H9 (cell line): ENCODE data around the gene RAD21L1. TPM values are rescaled to one million over a fixed set of nuclear protein-coding genes. Genes with fewer than 3 reads are reported as not detected.

Experiments
- DNase-seq: peaks from one replicate; pipeline ENCODE4 v3.0.0-alpha.2; 2017
- H2AFZ ChIP-seq: one replicate; pipeline ENCODE4 v1.6.1; 2013; ENCODE audit warnings: mild to moderate bottlenecking, low read length, control low read depth, moderate library complexity
- H2AK5ac ChIP-seq: 2 replicates; pipeline ENCODE4 v1.6.1; 2013; ENCODE audit warnings: low read length, control low read depth, mixed read lengths; ENCODE audit not compliant: insufficient read length
- H2BK120ac ChIP-seq: one replicate; pipeline ENCODE4 v1.6.1; 2013; ENCODE audit warnings: low read depth, mild to moderate bottlenecking, low read length, control low read depth, inconsistent platforms; ENCODE audit not compliant: poor library complexity, severe bottlenecking
- H2BK12ac ChIP-seq: 2 replicates; pipeline ENCODE4 v1.6.1; 2013; ENCODE audit warnings: low read length, control low read depth, mixed read lengths, low read depth; ENCODE audit not compliant: insufficient read length
- H2BK15ac ChIP-seq: 2 replicates; pipeline ENCODE4 v1.6.1; 2013; ENCODE audit warnings: low read depth, low read length, control low read depth
- H2BK20ac ChIP-seq: one replicate; pipeline ENCODE4 v1.6.1; 2013; ENCODE audit warnings: low read depth, mild to moderate bottlenecking, low read length, control low read depth, inconsistent platforms; ENCODE audit not compliant: poor library complexity, severe bottlenecking
- H2BK5ac ChIP-seq: 2 replicates; pipeline ENCODE4 v1.6.1; 2013; ENCODE audit warnings: low read length, control low read depth, mixed read lengths; ENCODE audit not compliant: insufficient read length
- H3K14ac ChIP-seq: 2 replicates; pipeline ENCODE4 v1.6.1; 2013; ENCODE audit warnings: low read length, control low read depth; ENCODE audit not compliant: insufficient read depth
- H3K18ac ChIP-seq: 2 replicates; pipeline ENCODE4 v1.6.1; 2013; ENCODE audit warnings: low read depth, mild to moderate bottlenecking, mixed read lengths, low read length, control low read depth; ENCODE audit not compliant: insufficient read length
- H3K23ac ChIP-seq: 2 replicates; pipeline ENCODE4 v1.6.1; 2013; ENCODE audit warnings: low read length, control low read depth, mixed read lengths, low read depth; ENCODE audit not compliant: insufficient read length
- H3K23me2 ChIP-seq: 2 replicates; pipeline ENCODE4 v1.6.1; 2013; ENCODE audit warnings: low read depth, mild to moderate bottlenecking, mixed read lengths, low read length, control low read depth; ENCODE audit not compliant: insufficient read length, poor library complexity, severe bottlenecking
- H3K27ac ChIP-seq: 2 replicates; pipeline ENCODE4 v1.5.1; 2013; ENCODE audit warnings: low read length, control low read depth, mixed read lengths, low read depth; ENCODE audit not compliant: insufficient read length
- H3K27me3 ChIP-seq: 2 replicates; pipeline ENCODE4 v1.6.1; 2013; ENCODE audit warnings: low read length, control low read depth, inconsistent platforms; ENCODE audit not compliant: insufficient read depth
- H3K4ac ChIP-seq: 2 replicates; pipeline ENCODE4 v1.6.1; 2013; ENCODE audit warnings: low read depth, mild to moderate bottlenecking, control low read depth, inconsistent platforms, low read length, moderate library complexity
- H3K4me1 ChIP-seq: 2 replicates; pipeline ENCODE4 v1.6.1; 2013; ENCODE audit warnings: low read length, control low read depth, inconsistent platforms; ENCODE audit not compliant: insufficient read depth
- H3K4me2 ChIP-seq: 2 replicates; pipeline ENCODE4 v1.6.1; 2013; ENCODE audit warnings: low read length, control low read depth, mixed read lengths; ENCODE audit not compliant: insufficient read length, insufficient read depth
- H3K56ac ChIP-seq: 2 replicates; pipeline ENCODE4 v1.6.1; 2013; ENCODE audit warnings: low read depth, mild to moderate bottlenecking, mixed read lengths, low read length, control low read depth; ENCODE audit not compliant: insufficient read length
- H3K79me1 ChIP-seq: 2 replicates; pipeline ENCODE4 v1.6.1; 2013; ENCODE audit warnings: low read depth, mild to moderate bottlenecking, moderate library complexity, low read length, control low read depth, inconsistent platforms; ENCODE audit not compliant: insufficient read depth, poor library complexity, severe bottlenecking
- H3K79me2 ChIP-seq: 2 replicates; pipeline ENCODE4 v1.6.1; 2013; ENCODE audit warnings: low read length, control low read depth, inconsistent platforms; ENCODE audit not compliant: insufficient read depth
- H3K9ac ChIP-seq: 2 replicates; pipeline ENCODE4 v1.6.1; 2013; ENCODE audit warnings: low read length, control low read depth, mixed read lengths; ENCODE audit not compliant: insufficient read length; ENCODE audit errors: extremely low read depth
- H3K9me3 ChIP-seq: one replicate; pipeline ENCODE4 v1.6.1; 2013; ENCODE audit warnings: low read depth, low read length, inconsistent platforms; ENCODE audit not compliant: control insufficient read depth
- H3T11ph ChIP-seq: one replicate; pipeline ENCODE4 v1.6.1; 2013; ENCODE audit warnings: mild to moderate bottlenecking, low read length, control low read depth, inconsistent platforms
- H4K20me1 ChIP-seq: one replicate; pipeline ENCODE4 v1.6.1; 2013; ENCODE audit not compliant: control insufficient read depth, insufficient read length, insufficient read depth
- H4K5ac ChIP-seq: 2 replicates; pipeline ENCODE4 v1.6.1; 2013; ENCODE audit warnings: low read depth, mild to moderate bottlenecking, mixed read lengths, low read length, control low read depth; ENCODE audit not compliant: insufficient read length
- H4K8ac ChIP-seq: replicated peaks from 2 replicates; pipeline ENCODE4 v1.6.1; 2013; ENCODE audit warnings: low read length, control low read depth, mixed read lengths, low read depth; ENCODE audit not compliant: insufficient read length
- H4K91ac ChIP-seq: 2 replicates; pipeline ENCODE4 v1.6.1; 2013; ENCODE audit warnings: low read depth, mild to moderate bottlenecking, moderate library complexity, mixed read lengths, low read length, control low read depth; ENCODE audit not compliant: insufficient read length
- H3K27ac Mint-ChIP-seq, 3 experiments: 2 replicates in 2 of 3; 3 replicates in 1 of 3; pipeline ENCODE4 v1.8.0; 2020 to 2021; ENCODE audit warnings: mixed read lengths in 3 of 3, mild to moderate bottlenecking in 1 of 3, moderate library complexity in 1 of 3
- H3K27me3 Mint-ChIP-seq: 2 replicates; pipeline ENCODE4 v1.8.0; 2021; ENCODE audit warnings: low read depth, mild to moderate bottlenecking, moderate library complexity, mixed read lengths
- H3K36me3 Mint-ChIP-seq, 3 experiments: 2 replicates in 2 of 3; 3 replicates in 1 of 3; pipeline ENCODE4 v1.8.0; 2020 to 2021; ENCODE audit warnings: low read depth in 3 of 3, mixed read lengths in 3 of 3; ENCODE audit not compliant: insufficient read depth in 1 of 3
- H3K4me1 Mint-ChIP-seq, 2 experiments: 2 replicates each; pipeline ENCODE4 v1.8.0; 2020; ENCODE audit warnings: mixed read lengths in 2 of 2
- H3K4me3 Mint-ChIP-seq, 2 experiments: 2 replicates in 1 of 2; 3 replicates in 1 of 2; pipeline ENCODE4 v1.8.0; 2020 to 2021; ENCODE audit warnings: mild to moderate bottlenecking in 2 of 2, mixed read lengths in 2 of 2, moderate library complexity in 1 of 2
- H3K9me3 Mint-ChIP-seq, 2 experiments: 2 replicates in 1 of 2; 3 replicates in 1 of 2; pipeline ENCODE4 v1.8.0; 2020; ENCODE audit warnings: mild to moderate bottlenecking in 2 of 2, mixed read lengths in 2 of 2, moderate library complexity in 1 of 2
- CTCF ChIP-seq: fragments of 200-600 bp; sonication (generic); conservative IDR thresholded peaks from 3 replicates; pipeline ENCODE4 v1.8.0; 2021; ENCODE audit warnings: antibody characterized with exemption, mild to moderate bottlenecking
- WGBS: extraction: QIAGEN DNeasy Blood & Tissue Kit; methylation state at CpG from one replicate; pipeline ENCODE4 v1.1.7; 2013; ENCODE audit warnings: missing lambda C conversion rate, low lambda C conversion rate, mixed read lengths; ENCODE audit not compliant: insufficient read length; ENCODE audit errors: extremely low coverage; 5-methylcytosine and 5-hydroxymethylcytosine counted together
- total RNA-seq: library from RNA; stranded (reverse); gene quantifications from 2 replicates; pipeline ENCODE4 v1.2.1, GENCODE V29; 2021

Gene RAD21L1
- total RNA-seq, 1 experiment from 2014 or later = not detected

GRCh38 chr20:1267161-1267560 is 41.3 kb downstream of the RAD21L1 start:
- Histone ChIP-seq H3K14ac (no peak overlapping the region), H3K9ac (no peak overlapping the region)
- peak overlapping the region in 1 of 3 experiments; percentile 74; a peak in 2 of 7 replicates for H3K27ac Mint-ChIP-seq

More at GRCh38 chr20:1267161-1267560, 41.3 kb downstream of the RAD21L1 start:
- Mint-ChIP-seq H3K9me3 (no peaks in the 10 kb centered on the region), H3K27me3 (peaks cover 23% of the 10 kb centered on the region), H3K36me3 (no peaks in the 10 kb centered on the region), H3K4me3 (peak overlapping the region; percentile 71 to 87), H3K4me1 (peaks cover 16 to 27% of the 10 kb centered on the region in 2 experiments)
- Histone ChIP-seq H3K56ac (no peak overlapping the region), H2AK5ac (no peak overlapping the region), H3K23me2 (no peaks in the 10 kb centered on the region), H2BK20ac (no peak overlapping the region), H3K4me2 (peak overlapping the region; percentile 43), H4K5ac (no peak overlapping the region), H3K23ac (no peak overlapping the region), H3T11ph (no peak overlapping the region), H2BK120ac (no peak overlapping the region), H3K9me3 (no peaks in the 10 kb centered on the region), H4K20me1 (no peaks in the 10 kb centered on the region), H3K79me1 (no peaks in the 10 kb centered on the region), H3K27me3 (no peaks in the 10 kb centered on the region), H2BK5ac (no peak overlapping the region), H3K4me1 (no peaks in the 10 kb centered on the region), H4K8ac (no peak overlapping the region), H3K27ac (no peak overlapping the region), H3K79me2 (no peaks in the 10 kb centered on the region), H2BK15ac (no peak overlapping the region), H3K18ac (no peak overlapping the region), H2BK12ac (no peak overlapping the region), H2AFZ (no peak overlapping the region), H4K91ac (no peak overlapping the region), H3K4ac (no peak overlapping the region)
- no peak for DNase-seq
- TF ChIP-seq CTCF = no peak
- no CpG with 5 or more reads among the region's 8 CpGs for WGBS
